Coronary artery (tissue), 2 donors: ENCODE results near the gene ARID1A.
A peak's percentile ranks its signal among the peaks of the same experiment; 100 is the strongest.

Experiments
- DNase-seq: peaks from one replicate; pipeline ENCODE4 v3.0.0-alpha.2; 2017; ENCODE audit warnings: low spot score
- H3K27ac ChIP-seq, 2 donors: fragments of 200-600 bp; sonication (generic); one replicate each; pipeline ENCODE4 v1.5.1; 2016 to 2019
- H3K4me3 ChIP-seq: fragments of 200-600 bp; sonication (generic); 2 replicates; pipeline ENCODE4 v1.5.1; 2016; ENCODE audit warnings: mild to moderate bottlenecking, moderate library complexity
- CTCF ChIP-seq: fragments of 200-600 bp; sonication (generic); IDR thresholded peaks from one replicate; pipeline ENCODE4 v1.5.1; 2019; ENCODE audit warnings: antibody characterized with exemption

ARID1A gene

GRCh38 chr1:26686795-26687194 is 9.0 kb upstream of the ARID1A start:
- H3K27ac ChIP-seq, result no peak overlapping the region
- no peak for DNase-seq
- TF ChIP-seq CTCF, result no peak
- H3K4me3 ChIP-seq, result no peak overlapping the region

- no peak for DNase-seq
- TF ChIP-seq CTCF, result no peak
- no peak overlapping the region for H3K4me3 ChIP-seq
- H3K27ac ChIP-seq, result no peak overlapping the region
Observed at GRCh38 chr1:26689504-26689903, 6.3 kb upstream of the ARID1A start.

- Histone ChIP-seq H3K4me3 (no peak overlapping the region), H3K27ac (no peak overlapping the region)
- DNase-seq, result no peak
- TF ChIP-seq CTCF, result no peak
Observed at GRCh38 chr1:26690157-26690556, 5.7 kb upstream of the ARID1A start.

GRCh38 chr1:26690576-26691031 is 5.2 kb upstream of the ARID1A start:
- DNase-seq, result no peak
- TF ChIP-seq CTCF, result no peak
- Histone ChIP-seq H3K4me3 (no peak overlapping the region), H3K27ac (no peak overlapping the region)

GRCh38 chr1:26692211-26692792 is 3.5 kb upstream of the ARID1A start:
- no peak for TF ChIP-seq CTCF
- Histone ChIP-seq H3K27ac (peak overlapping the region; percentile 95 to 97), H3K4me3 (peak overlapping the region; percentile 76)
- peak; percentile 89 for DNase-seq

- Histone ChIP-seq H3K4me3 (peak overlapping the region; percentile 76), H3K27ac (peak overlapping the region; percentile 95 to 97)
- DNase-seq, result peak; percentile 97
- no peak for TF ChIP-seq CTCF
Observed at GRCh38 chr1:26692793-26693490, 2.9 kb upstream of the ARID1A start.
